Measurements from ENCODE around the gene RCN2.

RCN2 gene

GRCh38 chr15:76974456-76975036 lies 43.0 kb downstream of the RCN2 start:
- no peak for DNase-seq (ENCODE audit: low spot score)

GRCh38 chr15:76976141-76976540 lies 44.6 kb downstream of the RCN2 start:
- DNase-seq (ENCODE audit: low spot score) = no peak

- no peak for DNase-seq (ENCODE audit: low spot score)
Measured at GRCh38 chr15:76976572-76977270, 45.2 kb downstream of the RCN2 start.

GRCh38 chr15:76978522-76979330 lies 47.2 kb downstream of the RCN2 start:
- no peak for DNase-seq (ENCODE audit: low spot score)

- no peak for DNase-seq (ENCODE audit: low spot score)
Measured at GRCh38 chr15:76979331-76979925, 47.9 kb downstream of the RCN2 start.

- DNase-seq (ENCODE audit: low spot score) = no peak
Measured at GRCh38 chr15:76979996-76980520, 48.5 kb downstream of the RCN2 start.

GRCh38 chr15:76982356-76982755 lies 50.8 kb downstream of the RCN2 start:
- DNase-seq (ENCODE audit: low spot score) = no peak

GRCh38 chr15:76982756-76983155 lies 51.2 kb downstream of the RCN2 start:
- no peak for DNase-seq (ENCODE audit: low spot score)

- DNase-seq (ENCODE audit: low spot score) = no peak
Measured at GRCh38 chr15:76983590-76984375, 52.2 kb downstream of the RCN2 start.

- DNase-seq (ENCODE audit: low spot score) = no peak
Measured at GRCh38 chr15:76986743-76987142, 55.2 kb downstream of the RCN2 start.

GRCh38 chr15:76987276-76987675 lies 55.7 kb downstream of the RCN2 start:
- DNase-seq (ENCODE audit: low spot score) = no peak

- DNase-seq (ENCODE audit: low spot score) = no peak
Measured at GRCh38 chr15:76987896-76988860, 56.6 kb downstream of the RCN2 start.

GRCh38 chr15:76988867-76989780 lies 57.6 kb downstream of the RCN2 start:
- no peak for DNase-seq (ENCODE audit: low spot score)

- DNase-seq (ENCODE audit: low spot score) = no peak
Measured at GRCh38 chr15:76991048-76991447, 59.5 kb downstream of the RCN2 start.

- DNase-seq (ENCODE audit: low spot score) = no peak
Measured at GRCh38 chr15:76991741-76992645, 60.4 kb downstream of the RCN2 start.

- no peak for DNase-seq (ENCODE audit: low spot score)
Measured at GRCh38 chr15:76993114-76993725, 61.7 kb downstream of the RCN2 start.

GRCh38 chr15:76994001-76994400 lies 62.5 kb downstream of the RCN2 start:
- DNase-seq (ENCODE audit: low spot score) = no peak

- DNase-seq (ENCODE audit: low spot score) = no peak
Measured at GRCh38 chr15:76994496-76994895, 62.9 kb downstream of the RCN2 start.

All from hepatic stellate cell (primary cell).